AG20443 (cell line): ENCODE measurements around the gene GABRB2.
"Not testable (repeated sequence)": the region's sequence is repeated elsewhere in the genome, so short reads cannot be mapped to it uniquely, and the experiment has no call there.

Experiments
- DNase-seq: peaks from one replicate; pipeline ENCODE4 v3.0.0; 2012; ENCODE audit warnings: low spot score, mixed read lengths

Gene GABRB2

DNA sequence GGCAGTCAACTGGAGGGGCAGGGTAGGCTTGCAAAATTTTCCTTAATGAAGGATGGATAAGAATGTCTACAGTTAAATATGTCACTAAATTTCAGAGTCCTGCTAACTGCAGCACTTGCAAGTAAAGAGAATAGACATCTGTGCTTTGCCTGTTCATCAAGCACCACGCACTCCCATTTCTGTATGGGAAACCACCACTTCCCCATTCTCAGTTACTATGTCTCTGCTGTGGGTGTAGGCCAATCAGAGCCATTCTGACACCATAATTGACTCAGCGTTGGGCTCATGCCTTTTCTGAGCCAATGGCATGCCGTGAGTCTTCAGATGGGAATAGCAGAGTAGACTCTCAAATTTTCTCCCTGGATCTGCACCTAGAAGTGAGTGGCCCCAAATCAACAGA lies 247.5 kb downstream of the GABRB2 start:
- no peak for DNase-seq

DNA sequence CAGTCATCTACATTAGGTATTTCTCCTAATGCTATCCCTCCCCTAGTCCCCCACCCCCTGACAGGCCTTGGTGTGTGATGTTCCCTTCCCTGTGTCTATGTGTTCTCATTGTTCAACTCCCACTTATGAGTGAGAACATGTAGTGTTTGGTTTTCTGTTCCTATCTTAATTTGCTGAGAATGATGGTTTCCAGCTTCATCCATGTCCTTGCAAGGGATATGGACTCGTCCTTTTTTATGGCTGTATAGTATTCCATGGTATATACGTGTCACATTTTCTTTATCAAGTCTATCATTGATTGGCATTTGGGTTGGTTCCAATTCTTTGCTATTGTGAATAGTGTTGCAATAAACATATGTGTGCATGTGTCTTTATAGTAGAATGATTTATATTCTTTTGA lies 249.1 kb downstream of the GABRB2 start:
- DNase-seq: not testable (repeated sequence)

DNA sequence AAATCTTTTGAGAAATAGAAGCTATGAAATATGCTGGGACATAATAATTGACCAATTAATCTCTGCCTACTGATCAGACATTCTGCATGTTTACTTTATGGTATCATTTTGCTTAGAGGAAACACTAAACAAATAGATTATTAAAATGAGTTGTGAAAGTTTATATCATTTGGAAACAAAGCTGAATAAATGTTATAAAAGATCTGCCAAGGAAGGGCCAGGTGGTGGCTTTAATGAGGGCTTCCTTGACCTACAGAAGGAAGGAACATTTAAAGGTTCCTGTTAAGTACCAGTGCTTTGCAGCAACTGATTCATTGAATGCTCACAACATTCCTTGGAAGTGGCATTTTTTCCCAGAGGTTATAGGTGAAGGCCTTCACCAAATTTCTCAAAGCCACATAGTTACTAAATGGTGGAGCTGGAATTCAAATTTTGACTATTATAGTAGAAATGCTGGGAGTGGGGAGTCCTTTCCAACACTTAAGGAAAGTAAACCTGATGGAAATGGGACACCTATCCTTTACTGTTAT lies 250.7 kb downstream of the GABRB2 start:
- DNase-seq: no peak

DNA sequence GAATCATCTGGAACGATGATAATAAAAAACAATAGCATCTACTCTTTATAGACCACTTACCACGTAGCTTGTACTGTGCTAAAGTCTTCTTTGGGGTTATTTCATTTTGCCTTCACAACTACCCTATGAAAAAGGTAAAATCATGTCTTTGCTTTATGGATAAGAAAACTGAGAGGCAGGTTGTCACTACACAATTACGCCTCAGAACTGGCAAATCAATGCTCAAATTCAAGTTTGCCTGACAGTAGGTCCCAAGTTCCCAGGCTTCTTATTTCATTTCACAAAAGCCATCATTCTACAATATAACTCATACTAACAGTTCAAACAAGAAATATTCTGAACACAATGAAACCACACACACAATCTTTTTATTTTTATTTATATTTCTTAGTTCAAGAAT lies 258.5 kb downstream of the GABRB2 start:
- no peak for DNase-seq

DNA sequence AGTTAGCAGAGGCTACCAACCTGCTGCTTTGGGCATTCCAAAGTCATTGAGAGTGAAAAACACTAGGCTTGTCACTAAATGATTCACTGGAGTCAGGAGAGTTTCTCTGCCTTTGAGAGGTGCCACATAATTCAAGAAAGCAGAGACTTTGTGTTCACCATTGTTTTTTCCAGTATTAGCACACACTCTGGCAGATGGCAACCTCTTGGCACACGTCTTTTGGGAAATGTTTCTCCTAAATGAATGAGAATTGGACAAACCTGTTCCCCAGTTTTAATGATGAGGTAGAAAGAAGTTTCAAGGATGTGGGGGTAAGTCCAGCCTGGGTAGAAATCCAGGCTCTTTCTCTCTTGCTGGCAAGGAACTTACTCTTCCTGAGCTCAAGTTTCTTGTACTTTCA lies 259.1 kb downstream of the GABRB2 start:
- no peak for DNase-seq

DNA sequence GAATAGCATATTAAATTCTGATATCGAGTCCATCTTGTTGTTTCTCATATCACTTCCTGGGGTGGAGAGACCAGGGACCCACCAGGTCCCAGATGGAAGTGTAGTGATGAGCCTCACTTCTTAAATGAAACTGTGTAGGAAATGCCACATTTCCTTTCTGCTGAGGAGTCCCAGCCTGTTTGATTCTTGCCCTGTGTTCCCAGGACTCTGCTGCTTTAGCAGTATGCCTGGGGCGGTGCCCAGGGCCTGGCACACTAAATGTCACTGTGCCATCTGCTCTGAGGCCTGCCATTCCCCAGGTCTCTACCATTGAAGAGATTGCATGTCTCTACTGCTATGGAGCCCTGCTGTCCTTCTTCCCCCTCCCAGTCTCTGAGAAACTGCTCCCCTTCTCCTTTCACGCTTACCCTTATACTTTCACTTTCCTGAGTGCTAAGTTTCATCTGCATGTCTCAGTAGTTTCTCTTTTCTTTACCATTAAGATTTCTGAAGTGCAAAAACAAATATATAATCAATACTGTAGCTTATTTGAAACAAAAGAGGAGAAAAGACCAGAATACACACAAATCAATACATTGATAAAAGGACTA lies 260.4 kb downstream of the GABRB2 start:
- DNase-seq: no peak

DNA sequence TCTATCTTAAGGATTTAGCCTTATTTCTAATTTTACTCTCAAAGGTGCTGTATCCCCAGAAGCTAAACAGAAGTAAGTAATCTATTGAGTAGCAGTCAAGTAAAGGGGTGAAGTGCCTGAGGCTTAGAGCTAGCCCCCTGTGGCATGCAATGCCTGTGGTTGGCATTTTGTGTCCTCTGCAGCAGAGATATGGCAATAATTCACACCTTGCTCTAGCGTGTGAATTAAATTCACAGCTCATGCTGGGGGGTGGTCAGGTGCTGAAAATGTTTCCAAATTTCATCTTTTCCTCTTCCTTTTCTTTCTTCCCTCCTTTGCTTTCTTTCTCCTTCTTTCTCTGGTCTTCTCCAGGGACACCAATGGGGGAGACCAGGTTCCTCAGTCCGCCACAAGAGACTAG lies 262.1 kb downstream of the GABRB2 start:
- DNase-seq: no peak

DNA sequence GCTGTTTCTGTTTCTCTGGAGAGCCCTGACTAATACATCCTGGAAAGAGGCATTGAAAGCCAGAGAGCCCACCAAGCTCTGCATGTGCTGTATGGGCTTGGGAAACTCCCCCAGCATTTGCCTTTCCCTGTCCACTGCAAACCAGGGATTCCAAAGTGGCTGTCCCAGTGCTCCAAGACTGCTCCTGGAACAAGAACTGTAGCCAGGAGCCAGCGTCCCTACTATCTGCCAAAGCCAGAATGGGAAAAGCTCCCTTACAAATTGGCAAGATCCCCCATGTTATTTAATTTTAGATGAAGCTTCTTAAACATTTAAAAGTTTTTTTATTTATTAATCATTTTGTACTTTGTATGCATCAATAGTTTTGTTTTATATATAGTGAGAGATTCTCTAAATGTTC lies 263.2 kb downstream of the GABRB2 start:
- DNase-seq: no peak

DNA sequence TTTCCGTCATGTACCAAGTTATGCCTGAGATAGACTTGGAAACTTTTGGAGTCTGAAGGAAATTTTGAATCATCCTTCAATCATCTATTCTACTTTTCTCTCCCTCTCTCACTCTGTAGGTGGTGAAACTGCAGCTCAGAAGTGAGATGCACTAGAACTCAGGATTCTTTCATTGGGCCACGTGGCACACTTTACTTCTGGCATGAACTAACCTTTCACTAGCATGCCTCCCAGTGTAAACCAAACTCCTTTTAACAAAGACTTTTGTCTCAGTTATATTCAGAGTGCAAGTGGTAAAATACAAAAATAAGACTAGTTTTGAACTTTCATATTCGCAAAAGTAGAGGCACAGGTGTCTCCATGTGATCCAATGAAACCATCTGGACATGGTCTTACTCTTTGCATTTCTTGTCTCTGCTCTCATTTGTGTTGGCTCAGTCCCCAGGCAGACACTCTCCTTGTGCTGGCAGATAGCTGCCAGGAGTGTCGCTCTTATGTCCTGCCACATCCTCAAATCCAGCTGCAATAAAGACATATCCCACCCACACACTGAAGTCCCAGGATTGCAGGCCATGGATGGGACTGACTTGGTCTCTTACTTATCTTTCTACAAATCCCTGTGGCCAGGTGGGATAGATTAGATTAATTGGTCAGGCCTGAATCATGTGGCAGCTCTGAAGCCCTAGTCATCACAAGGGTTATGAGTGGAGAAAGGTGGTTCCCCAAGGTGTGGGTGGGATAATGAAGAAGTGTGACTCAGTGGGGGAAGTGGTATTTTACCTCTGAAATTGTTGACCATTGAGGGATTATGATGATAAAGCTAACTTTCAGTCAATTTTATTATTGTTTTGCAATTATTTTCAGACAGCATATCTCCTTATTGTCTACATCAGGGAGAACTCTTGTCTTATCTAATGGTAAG lies 267.5 kb downstream of the GABRB2 start:
- DNase-seq: no peak

DNA sequence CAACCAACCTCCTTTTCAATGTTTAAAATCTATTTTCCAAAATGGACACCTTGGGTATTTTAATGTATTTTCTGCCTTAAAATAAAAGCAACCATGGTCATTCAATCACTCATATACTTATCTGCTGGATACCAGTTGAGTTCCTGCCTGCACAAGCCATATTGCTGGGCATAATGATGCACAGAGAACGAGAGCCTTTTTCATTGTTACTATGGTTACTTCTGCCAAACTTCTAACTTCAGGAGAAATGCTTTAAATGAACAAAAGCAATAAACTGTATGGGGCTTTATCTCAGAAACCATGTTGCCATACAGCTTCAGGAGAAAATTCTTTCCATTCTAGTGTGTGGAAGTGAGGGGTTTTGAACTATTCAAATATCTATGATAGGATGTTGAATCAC lies 269.5 kb downstream of the GABRB2 start:
- DNase-seq: no peak

DNA sequence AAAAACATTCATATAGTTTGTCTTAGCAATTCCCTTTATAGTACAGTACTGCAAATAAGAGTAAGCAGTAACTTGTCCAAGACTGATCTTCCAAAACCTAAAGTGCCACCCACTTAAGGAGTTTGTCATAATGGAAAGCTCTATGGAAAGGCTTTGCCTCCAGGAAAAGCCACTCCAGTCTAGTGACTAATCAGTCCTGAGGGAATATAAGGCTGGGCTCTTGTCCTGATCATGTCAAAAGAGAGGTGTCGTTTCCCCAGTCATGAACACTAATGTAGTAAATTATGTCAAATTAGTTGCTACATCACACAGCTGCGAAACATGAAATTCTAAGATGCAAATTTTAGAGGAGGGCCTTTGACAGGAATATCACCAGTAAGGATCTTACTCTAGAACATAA lies 271.6 kb downstream of the GABRB2 start:
- no peak for DNase-seq

DNA sequence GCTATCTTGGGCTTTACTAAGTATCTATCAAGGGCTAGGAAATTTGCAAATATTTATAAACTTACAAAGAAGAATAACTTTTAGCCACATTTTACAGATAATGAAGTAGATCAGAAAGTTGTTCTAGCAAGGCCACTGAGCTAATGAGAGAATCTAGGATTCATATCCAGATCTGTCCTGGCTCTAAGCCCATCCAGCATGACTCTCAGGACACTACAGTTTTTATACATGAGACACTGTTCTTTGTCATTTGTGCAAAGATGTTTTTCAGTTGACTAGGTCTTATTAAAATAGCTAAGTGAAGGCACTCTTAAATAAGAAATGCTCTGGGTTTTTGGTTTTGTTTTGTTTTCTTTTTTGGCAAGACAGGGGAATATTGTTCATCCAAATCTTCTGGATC lies 273.1 kb downstream of the GABRB2 start:
- DNase-seq: no peak

DNA sequence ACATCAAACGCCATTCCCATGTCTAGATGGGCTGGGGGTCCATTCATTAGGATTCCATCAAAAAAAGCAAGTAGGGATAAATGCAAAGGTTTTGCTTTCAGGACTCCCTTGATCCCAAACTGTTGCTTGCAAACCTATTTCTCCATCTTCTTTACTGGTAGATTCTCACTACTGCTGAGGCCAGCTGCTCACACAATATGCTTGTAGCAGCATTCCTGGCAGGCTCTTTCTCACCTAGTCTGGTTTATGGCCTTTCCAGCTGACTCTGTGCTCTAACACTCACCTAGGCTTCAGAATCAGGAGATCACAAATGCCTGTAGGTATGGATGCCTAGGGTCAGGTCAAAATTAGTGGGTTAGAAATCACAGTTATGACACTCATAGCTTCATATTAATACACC lies 274.7 kb downstream of the GABRB2 start:
- no peak for DNase-seq

DNA sequence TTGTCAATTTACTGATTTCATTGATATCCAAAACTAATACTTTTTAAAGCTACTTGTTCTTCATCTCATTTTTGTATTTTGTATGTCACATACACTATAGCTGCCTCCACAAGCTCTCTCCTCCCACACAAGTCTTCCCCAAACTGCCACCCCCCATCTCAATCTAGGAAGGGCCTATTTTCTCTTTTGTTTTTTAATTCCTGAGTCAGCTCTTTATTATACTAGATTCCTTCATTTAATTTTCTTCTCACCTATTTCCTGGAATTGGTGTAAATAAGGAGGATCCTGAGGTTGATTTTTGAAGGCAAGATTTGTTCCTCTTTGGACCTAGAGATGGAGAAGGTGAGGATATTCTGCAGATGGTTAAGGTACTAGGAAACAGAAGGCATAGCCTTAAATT lies 277.4 kb downstream of the GABRB2 start:
- DNase-seq: no peak

DNA sequence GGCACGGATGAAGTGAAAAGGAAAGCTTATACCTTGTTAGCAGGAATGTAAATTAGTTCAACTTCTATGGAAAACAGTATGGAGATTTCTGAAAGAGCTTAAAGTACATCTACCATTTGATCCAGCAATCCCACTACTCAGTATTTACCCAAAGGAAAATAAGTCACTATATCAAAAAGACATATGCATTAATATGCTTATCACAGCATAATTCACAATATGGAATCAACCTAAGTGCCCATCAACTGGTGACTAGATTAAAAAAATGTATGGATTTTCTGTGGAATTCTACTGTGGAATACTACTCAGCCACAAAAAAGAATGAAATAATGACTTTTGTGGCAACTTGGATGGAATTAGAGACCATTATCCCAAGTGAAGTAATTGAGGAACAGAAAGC lies 279.6 kb downstream of the GABRB2 start:
- DNase-seq: no peak

DNA sequence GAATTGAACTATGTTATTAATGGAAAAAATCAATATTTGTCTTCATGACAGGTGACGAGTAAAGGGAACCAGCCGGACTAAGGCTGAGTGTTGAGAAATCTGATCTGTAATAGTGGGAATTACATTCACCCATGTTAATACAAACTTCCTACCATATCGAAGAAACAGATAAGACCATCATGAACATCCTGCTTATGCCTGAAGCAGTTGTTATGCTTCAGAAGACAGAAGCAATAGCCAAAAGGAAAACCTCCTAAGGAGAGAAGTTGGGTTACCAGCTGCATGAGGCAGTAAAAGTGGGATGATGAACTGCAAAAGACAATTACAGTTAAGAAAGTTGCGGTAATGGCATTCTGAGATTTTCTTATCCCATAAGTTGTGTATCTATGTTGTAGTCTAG lies 281.5 kb downstream of the GABRB2 start:
- DNase-seq: no peak

DNA sequence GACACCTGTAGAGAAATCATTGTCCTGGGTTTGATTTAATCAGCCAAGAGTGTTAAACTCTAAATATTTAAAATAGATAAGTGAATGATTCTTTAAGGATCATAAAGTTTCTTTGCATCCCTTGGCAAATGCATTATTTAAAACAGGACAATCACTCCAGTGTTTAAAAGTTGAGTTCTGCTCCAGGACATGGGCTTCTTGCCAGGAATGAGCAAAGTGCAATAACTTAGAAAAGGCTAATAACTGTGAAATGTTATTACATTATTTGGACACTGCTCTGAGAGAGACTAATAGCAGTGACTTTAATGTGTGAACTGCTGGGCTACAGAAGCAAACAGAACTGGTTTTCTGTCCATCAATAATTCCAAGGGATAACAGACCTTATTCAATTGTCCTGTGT lies 283.3 kb downstream of the GABRB2 start:
- DNase-seq: no peak

DNA sequence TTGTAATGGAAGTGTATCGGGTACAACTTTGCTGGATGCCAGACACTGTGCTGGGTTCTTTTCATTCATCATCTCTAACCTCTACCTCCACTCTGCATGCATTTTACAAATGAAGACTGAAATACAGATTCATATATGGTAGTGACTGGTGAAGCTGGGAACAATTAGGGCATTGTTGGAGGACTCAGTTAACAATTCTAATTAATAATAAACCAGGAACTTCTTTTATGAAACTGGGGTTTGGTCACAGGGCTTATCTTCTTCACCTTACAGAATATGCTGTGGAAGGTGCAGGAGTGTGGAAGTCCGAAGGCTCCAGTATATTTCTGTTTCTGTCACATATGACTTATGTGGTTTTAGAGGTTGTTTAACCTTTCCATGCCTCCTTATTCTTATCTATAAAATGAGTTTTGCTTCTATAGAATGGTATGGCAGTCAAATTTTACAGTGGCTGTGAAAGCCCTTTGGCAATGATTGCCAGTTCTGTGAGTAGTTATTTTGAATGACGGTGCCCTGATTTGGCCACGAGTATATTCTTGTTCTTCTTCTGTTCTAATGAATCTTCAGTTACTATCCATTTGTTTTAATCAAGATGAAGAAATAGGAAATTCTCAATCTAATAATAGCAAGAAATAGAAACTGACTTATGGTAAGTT lies 284.7 kb downstream of the GABRB2 start:
- no peak for DNase-seq

DNA sequence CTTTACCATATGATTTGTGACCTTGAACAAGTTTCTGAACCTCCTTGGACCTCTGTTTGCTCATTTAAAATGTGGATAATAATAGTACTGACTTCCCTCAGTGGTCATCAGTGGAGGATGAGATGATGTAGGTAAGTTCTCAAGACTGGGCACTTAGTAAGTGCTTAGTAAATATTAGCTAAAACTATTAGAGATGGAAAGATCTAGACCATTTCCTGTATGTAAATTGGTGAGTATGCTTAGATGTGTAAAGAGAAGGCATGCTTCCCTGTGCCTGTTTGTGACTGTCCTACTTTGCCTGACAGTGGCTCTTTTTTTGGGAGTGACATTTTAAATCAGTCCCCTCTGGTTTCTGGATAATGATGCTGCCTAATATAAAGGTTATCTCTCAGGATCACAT lies 288.1 kb downstream of the GABRB2 start:
- no peak for DNase-seq

DNA sequence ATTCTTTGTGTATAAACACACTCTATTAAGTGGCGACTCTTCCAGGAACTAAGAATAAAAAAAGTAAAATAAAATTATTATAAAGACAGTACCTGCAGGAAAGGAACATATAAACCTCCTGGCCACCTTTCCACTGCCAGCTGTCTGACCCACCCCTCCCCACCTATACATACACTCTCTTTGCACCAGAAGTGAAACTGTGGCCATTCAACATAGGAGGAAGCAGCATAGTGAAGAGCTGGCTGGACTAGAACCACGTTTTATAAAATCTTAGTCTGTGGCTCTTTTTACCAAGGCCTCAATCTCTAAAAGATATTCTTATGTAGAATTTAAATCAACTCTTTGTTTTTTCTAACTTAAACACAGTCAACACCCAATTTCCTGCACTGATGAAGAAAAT lies 289.6 kb downstream of the GABRB2 start:
- DNase-seq: no peak

DNA sequence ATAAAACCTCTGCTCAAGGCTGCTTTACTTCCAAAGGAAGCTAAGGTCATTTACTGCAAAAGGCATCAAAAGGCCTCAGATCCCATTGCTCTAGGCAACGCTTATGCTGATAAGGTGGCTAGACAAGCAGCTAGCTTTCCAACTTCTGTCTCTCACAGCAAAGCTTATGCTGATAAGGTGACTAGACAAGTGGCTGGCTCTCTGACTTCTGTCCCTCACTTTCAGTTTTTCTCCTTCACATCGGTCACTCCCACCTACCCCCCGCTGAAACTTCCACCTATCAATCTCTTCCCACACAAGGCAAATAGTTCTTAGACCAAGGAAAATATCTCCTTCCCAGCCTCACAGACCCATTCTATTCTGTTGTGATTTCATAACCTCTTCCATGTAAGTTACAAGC lies 293.6 kb downstream of the GABRB2 start:
- DNase-seq: not testable (repeated sequence)

DNA sequence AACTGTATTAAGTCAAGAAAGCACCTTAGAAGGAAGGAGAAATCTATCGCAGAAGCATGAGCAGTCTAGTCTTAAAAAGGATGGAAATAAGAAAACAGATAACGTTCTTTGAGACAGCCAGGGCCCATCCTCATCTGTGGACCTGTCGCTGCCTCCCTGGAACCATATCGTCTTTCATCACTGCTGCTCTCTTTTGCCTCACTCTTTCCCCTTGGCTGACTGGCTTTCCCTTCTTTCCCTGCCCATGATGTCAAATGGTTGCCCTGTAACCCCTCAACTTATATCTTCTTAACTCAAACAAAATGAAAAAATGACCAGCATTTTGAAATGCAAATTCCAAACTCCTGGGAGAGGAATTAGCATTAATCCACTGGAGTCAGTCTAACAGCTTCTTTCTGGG lies 299.8 kb downstream of the GABRB2 start:
- DNase-seq: no peak

DNA sequence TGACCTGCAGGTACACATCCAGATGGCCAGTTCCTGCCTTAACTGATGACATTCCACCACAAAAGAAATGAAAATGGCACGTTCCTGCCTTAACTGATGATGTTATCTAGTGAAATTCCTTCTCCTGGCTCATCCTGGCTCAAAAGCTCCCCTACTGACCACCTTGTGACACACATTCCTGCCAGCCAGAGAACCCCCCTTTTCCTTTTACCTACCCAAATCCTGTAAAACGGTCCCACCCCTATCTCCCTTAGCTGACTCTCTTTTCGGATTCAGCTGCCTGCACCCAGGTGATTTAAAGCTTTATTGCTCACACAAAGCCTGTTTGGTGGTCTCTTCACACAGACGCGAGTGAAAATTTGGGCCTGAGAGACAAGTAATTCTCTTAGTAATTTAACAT lies 300.7 kb downstream of the GABRB2 start:
- DNase-seq: not testable (repeated sequence)
